ENCODE measurements around the gene ST13.

DNA sequence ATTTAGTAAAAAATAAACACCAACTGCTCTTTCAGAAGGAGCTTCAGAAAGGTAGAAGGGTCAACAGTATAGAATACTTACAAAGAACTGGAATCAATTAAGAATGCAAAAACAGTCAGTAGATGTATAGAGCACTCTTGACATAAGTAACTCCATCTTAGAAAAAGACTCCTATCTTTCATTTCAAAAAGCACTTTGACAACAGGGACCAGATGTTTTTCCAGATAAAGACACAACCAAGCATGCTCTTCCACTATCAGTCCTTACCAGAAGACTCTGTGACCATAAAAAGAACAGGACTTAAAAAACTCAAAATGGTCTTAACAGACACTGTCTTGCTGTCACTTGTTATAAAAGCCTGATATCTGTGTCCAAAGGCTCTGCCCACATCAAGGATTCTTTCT is 42.5 kb downstream of the ST13 start:
- TF ChIP-seq POLR2A (IDR thresholded peaks at IDR 0.05; ENCODE audit: low read length), result no peak
- TF ChIP-seq GATA1 (IDR thresholded peaks at IDR 0.05; ENCODE audit: low read depth, low read length), result peak; percentile 62
